Activated CD4-positive, CD25-positive, alpha-beta regulatory T cell treated with anti-CD3 and anti-CD28 coated beads, Interleukin-2, amount 50 U/mL, for 16 hours (primary cell): Measurements from ENCODE around the gene CTXND1.
"Not testable (repeated sequence)": the region's sequence is repeated elsewhere in the genome, so short reads cannot be mapped to it uniquely, and the experiment has no call there.

Experiments
- DNase-seq: peaks from one replicate; pipeline ENCODE4 v3.0.0-alpha.2; 2020; ENCODE audit warnings: low read depth, low spot score

The CTXND1 gene

DNA sequence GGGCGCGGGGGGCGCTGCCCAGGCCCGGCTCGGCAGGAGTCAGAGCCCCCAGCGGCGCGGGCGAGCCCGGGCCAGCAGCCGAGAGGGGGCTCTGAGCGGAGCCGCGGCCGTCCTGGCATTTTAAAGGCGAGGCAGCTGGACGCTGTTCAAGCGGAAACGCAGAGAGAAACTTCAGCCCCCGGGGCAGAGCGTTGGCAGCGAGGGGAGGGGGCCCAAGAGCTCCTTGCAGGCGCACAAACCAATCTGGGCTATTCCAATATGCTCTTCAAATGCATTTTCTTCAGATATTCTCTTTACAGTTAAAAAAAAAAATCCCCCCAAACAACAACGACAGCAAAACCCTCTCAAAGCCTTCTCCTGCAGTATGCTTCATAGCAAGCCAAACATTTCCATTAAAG, at the start of gene CTXND1:
TSS of gene CTXND1 (minus strand) at position 93 of the 398 bp plus-strand sequence. CDS start 50,264 bp downstream, outside the sequence.
- no peak for DNase-seq

DNA sequence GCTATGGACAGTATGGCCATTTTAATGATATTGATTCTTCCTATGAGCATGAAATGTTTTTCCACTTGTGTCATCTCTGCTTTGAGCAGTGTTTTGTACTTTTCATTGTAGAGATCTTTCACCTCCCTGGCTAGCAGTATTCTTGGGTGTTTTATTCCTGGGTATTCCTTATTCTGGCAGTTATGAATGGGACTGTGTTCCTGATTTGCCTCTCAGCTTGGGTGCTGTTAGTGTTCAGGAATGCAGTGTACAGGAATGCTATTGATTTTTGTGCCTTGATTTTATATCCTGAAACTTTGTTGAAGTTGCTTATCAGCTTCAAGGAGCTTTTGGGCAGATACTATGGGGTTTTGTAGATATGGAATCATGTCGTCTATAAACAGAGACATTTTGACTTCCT, 49.5 kb upstream of the CTXND1 start:
- no peak for DNase-seq

DNA sequence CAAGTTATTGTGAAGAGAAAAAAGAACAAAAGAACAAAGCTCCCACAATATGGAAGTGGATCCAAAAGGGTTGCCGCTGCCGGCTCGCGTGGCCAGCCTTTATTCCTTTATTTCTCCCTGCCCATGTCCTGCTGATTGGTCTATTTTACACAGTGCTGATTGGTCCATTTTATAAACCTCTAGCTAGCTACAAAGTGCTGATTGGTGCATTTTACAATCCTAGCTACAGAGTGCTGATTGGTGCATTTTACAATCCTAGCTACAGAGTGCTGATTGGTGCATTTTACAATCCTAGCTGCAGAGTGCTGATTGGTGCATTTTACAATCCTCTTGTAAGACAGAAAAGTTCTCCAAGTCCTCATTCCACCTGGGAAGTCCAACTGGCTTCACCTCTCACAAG, 43.8 kb upstream of the CTXND1 start:
- not testable (repeated sequence) for DNase-seq

DNA sequence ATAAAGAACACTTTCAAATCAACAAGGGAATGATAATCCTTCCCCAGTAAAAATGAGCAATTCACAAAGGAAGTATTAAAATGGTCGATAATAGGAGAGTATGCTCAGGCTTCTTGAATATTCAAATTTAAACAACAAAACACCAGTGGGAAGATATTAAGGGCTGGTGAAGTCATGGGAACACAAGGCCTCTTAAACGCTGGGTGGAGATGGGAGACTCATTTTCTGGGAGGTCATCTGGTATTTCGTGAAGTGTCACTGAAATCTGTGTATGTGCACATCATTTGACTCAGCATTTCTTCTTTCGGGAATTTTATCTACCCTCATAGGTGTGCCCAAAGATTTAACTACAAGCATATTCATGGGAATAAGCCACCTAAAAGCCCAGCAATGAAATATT, 40.1 kb upstream of the CTXND1 start:
- DNase-seq: no peak

DNA sequence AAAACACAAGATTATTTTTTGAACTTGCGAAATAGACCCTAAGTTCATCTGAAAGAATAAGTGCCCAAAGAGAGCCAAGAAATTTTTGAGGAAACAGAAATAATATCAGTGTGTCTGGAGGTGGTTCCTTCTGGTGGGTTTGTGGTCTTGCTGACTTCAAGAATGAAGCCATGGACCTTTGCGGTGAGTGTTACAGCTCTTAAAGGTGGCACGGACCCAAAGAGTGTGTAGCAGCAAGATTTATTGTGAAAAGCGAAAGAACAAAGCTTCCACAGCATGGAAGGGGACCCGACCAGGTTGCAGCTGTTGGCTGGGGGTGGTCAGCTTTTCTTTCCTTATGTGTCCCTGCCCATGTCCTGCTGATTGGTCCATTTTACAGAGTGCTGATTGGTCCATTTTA, 38.9 kb upstream of the CTXND1 start:
- DNase-seq: not testable (repeated sequence)

DNA sequence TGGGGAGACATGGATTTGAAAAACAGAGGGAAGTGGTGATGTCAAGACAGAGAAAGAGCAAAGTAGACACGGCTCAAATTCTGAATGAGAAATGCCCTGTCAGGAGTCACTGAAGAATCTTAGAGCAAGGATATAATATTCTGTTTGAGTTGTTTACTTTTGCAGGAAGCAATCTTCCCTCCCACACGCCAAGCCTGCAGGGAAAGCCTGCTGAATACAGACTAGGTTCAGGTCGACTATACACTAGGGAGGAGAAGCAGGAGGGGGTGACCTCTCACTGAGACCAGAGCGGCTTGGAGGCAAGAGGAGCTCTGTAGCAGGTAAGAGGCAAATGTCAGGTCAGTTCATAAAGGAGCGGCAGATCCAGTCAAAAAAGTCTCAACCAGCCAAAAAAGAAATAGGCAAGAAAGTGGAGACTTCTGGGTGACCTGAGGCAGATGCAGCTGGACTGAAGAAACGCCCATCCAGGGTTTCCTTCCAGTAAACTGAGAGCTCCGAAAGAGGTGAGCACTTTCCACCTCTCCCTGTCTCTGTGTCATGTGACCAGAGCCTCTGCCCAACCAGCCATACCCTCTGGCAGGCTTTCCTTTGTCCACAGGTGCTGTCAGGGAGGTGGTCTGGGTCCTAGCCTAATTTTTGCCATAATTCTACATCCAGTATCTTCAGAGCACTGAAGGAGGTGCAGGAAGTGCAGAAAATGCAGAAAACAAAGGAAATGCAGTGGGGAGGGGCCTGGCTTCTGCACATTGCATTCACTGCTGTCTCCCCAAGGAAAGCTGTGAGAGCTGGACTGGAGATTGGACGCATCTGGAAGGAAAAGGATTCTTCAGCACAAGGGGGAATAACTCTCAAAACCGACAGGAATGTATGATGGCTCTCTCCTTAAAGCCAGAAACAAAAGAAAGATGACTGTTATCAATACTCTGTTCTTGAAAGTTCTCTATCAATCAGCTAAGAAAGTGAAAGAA, 37.8 kb upstream of the CTXND1 start:
- no peak for DNase-seq

DNA sequence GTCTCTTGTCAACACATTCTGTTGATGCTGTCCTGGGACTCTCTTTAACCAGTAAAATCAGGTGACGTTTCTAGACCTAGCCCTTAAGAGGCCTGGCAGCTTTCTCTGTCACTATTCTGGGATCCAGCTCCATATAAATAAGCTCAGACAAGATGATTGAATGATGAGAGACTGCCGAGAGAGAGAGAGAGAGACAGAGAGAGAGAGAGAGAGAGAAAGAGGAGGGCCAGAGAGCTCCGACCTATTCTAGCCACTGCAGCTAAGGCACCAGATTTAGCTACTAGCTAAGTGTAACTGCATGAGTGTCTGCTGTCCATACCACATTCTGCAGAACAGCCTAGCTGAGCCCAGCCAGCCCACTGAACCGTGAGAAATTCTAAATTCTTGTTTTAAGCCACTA, 36.1 kb upstream of the CTXND1 start:
- DNase-seq: no peak

DNA sequence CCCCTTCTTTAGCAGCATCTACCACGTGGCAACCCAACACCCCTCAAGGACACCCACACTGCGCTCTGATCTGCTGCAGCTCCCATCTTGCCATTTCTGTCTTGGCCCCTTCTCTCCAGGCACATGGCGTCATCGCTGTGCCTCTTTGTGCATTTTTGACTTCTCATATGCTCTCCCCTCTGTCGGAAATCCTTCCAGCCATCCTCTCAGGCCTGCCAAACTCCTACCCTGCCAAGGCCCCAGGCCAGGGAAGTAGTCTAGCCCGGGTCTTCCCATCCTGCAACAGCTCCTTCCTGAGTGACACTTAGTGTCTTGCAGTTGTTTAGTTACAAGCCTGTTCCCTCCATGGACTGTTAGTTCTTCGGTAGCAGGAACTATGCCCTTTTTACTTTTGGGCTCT, 34.0 kb upstream of the CTXND1 start:
- DNase-seq: no peak

DNA sequence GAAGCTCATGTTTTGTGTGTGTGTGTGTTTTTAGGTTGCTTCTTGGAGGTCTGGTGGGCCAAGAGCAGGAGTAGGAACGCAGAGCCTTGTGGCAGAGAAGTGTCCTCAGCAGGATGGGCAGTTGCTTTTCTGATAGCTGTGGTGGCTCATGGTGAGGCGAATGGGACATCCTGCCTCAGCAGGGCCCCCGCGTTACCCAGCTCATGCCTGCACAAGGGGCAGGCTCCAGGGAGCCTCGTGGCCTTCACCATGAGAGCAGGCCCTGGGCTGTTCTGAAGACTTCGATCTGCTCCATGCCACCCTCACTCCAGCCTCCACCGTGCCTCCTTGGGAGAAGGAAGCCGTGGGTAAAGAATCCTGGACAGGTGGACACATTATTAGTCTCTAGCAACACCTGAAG, 33.4 kb upstream of the CTXND1 start:
- DNase-seq: no peak

DNA sequence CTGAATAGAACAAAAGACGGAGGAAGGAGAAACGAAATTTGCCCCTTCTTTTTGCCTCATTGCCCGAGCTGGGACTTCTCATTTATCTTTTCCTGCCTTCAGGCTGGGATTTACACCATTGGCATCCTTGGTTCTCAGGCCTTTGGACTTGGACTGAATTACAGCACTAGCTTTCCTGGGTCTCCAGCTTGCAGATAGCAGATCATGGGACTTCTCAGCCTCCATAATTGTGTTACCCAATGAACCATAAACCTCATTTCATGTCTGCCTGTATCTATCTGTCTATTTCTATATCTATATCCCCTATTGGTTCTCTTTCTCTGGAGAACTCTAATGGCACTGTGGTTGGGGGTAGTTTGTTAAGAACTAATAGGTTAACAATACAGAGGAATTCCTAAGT, 31.5 kb upstream of the CTXND1 start:
- no peak for DNase-seq

DNA sequence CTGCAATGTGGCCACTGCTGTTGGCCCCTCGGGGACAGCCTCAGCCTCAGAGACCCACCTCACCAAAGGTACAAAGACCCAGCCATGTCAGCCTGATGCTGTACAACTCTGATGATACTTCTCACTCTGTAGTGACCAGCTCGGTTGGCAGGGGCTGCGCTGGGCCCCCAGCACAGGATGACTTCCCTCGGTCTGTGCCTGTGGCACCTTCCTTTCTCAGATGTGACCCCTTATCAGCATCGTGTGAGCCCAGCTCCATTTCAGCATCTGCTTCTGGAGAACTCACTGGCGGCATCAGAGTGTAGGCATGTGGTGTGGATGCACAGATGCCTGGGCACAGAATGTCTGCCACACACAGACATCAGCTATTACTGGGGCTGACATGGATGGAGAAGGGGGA, 25.1 kb upstream of the CTXND1 start:
- DNase-seq: no peak

DNA sequence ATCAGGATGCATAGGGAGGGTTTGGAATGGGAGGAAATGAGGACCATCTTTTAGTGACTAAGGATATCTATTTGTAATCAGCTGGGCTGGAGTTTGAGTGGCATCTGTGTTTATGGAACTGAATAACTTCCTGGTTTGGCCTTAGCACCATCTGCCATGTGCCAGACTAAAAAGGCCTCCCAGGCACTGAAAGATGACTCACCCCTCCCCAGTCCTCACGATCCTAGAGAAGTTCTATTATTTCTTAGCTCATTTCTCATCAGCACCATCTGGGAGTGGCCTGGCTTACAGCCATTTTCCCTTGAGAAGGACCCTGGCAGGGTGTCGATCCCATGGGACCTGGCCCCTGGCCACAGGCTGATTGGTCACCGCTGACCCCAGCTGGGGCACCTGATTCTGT, 23.9 kb upstream of the CTXND1 start:
- DNase-seq: no peak

DNA sequence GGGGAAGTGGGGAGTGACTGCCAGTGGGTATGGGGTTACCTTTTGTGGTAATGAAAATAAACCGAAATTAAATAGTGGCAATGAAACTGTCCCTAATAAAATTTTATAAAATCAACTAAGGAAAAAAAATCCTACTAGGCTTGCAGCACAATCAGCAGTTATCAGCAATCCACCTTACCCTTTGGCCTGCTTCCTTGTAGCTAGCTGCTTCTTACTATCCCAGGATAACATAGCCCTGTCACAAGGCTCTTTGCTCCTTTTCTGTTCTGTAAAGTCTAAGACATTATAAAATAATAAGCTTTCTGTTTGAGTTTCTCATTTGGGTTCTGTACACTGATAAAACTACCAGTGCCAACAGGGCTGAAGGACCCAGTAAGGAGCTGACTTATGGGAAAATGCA, 23.0 kb upstream of the CTXND1 start:
- no peak for DNase-seq

DNA sequence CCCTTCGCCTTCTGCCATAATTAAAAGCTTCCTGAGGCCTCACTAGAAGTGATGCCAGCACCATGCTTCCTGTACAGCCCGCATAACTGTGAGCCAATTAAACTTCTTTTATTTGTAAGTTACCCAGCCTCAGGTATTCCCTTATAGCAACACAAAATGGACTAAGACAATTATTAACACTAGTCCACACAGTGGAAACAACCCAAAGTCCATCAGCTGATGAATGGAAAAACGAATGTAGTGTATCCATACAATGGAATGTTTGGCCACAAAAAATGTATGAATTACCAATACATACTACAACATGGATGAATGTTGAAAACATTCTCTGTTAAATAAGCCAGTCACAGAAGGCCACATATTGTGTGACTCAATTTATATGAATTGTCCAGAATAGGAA, 22.5 kb upstream of the CTXND1 start:
- no peak for DNase-seq

DNA sequence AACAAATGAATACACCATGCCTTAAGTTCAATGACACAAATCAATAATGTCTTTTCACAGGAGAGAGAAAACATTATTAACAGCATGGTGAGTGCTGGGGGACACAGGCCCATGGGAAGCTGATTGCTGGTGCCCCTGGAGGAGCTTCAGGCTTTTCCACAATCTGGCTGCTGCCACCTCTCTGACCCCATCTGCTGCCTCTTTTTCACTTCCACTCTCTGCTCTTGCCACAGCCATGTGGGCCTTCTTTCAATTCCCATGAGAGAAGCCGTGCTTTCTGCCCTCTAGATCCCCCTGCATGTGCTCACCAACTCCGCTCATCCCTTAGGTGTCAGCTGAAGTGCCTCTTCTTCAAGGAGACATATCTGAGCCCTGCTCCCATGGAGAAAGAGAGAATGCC, 21.0 kb upstream of the CTXND1 start:
- DNase-seq: no peak

DNA sequence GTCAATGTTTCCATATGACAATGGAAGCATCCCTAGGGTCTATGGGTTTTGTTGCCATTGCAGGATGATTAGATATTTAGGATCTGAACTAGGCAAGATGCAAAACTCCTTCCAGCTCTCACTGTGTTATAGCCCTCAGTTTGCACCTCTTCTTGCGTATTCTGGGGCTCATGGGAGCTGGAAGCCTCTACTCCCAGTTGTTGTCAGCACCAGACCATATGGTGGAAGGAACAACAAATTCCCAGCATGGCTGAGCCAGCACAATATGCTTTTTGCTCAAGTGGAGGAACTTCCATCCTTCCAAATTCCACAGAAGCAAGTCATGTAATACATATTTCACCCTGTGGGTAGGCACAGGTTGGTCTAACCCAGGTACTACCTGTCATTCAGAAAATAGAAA, 18.5 kb upstream of the CTXND1 start:
- no peak for DNase-seq

DNA sequence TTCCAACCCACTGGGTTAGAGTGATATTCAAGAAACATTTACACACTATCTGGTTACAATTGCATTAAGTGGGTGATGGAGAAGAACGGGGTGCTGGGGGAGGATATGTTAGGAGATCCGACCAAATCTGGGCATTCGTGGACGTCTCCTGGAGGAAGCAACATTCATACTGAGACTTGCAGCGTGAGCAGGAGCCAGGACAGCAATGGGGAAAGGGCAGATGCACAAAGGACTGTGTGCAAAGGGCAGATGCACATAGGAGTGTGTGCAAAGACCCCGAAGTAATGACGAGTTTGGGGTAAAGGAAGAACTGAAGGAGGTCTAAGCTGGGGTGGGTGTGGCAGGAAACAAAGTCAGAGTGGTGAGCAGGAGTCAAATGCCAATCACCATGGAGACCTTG, 16.1 kb upstream of the CTXND1 start:
- no peak for DNase-seq

DNA sequence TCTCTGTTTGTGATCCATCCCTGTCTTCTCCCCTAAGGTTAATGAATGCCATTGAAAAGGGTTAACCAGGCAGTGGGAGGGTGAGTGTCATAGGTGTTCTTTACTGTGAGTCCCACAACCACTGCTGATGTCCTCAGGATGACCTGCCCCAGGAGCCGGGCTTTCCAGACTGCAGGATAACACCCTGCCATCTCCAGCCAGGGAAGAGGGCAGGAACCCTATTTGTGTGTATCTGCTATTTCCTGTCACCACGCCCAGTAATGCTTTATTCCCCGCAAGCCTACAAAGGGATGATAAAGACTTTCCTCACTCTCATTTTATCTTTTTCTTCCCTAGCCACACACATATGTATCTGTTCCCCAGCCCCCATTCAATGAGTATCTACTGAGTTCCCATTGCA, 15.6 kb upstream of the CTXND1 start:
- DNase-seq: no peak

DNA sequence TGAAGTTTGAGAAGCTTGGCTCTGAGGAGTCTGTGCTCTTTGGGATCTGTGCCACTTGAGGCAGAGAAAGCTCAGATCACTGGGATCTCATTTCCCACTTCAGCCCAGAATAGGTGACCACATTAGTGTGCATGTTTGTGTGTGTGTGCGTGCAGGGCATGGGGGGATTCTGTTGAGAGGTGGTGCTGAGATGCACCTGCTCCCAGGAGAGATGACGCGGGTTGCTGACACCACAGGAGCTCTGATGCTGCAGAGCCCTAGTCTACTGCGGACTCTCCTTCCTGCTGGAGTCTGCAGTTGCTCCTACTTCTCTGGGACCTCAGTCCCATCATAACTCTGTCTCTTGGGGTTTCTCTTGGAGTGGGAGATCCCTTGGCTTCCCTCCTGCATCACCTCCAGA, 14.7 kb upstream of the CTXND1 start:
- DNase-seq: no peak

DNA sequence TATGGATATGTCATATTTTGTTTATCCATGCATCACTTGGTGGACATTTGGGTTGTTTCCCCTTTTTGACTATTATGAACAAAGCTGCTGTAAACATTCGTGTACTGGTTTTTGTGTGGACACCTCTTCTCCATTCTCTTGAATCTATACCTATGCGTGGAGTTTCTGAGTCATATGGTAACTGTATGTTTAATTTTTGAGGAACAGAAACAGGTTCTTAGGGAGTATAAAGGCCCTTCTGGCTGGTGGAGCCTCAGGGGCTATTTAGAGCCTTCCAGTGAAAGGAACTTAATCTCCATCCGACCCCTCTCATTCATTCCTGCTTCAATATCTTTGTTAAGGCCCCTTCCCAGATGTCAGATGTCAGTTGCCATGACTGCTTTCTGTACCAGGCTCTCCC, 14.1 kb upstream of the CTXND1 start:
- DNase-seq: no peak

DNA sequence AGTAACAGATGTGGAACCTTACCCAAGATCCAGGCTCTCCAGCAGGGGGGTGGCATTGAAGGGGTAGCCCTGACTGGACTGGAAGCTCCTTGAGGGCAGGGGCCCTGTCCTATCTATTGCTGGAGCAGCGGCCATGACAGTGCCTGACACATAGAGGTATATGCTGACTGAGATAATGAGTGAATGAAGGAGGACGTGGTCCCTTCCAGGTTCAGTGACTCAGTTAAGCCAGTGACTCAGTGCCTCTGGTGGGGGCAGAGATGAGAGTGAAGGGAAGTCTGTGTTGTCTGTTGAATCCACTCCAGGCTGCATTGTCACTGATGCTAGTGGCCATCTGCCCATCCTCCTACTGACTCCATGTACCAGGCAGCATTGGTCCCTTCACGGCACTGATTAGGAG, 13.0 kb upstream of the CTXND1 start:
- no peak for DNase-seq

DNA sequence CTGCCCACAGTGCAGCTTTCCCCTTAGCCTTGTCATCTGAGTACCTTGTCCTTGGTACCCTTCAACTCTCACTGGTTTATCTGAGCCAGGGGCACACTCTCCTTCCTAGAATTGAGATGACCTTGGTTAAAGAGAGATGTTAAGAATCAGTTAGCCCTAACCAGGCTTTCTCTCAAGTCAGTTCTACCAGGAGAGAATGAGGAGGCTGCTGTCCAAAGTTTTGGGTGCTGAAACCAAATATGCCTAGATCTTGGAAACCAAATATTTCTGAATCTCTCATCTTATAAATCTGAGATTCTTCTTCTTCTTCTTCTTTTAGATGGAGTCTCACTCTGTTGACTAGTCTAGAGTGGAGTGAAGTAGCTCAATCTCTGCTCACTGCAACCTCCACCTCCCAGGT, 12.0 kb upstream of the CTXND1 start:
- no peak for DNase-seq

DNA sequence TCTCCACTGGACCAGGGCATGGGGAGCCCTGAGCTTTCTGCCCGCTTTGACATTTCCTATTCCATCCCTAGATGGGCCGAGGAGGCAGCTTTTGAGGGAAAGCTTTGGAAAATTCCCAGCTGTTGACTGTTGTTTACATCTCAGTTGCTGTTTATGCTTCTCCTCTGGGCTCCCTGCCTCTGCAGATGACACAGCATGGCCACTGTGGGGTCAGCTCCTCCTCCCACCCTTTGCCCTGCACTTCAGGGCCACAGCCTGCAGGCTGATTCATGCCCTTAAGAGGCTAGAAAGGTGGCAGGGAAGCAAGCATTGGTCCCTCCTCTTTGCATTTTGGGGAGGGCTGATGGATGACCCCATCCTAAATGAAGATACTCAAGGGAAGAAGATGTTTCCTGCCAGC, 8.5 kb upstream of the CTXND1 start:
- DNase-seq: no peak
